Stimulated activated effector memory CD8-positive, alpha-beta T cell treated with anti-CD3 and anti-CD28 coated beads, Interleukin-12 subunit alpha, Interleukin-12 subunit beta, amount 100 ng/mL, for 72 hours (primary cell): ENCODE data around the gene KCNIP4.

Source experiments
- ATAC-seq: fragments of 150-1000 bp; cut with Tn5 transposase; 2 replicates; pipeline ENCODE4 v1.10.0; 2021
- DNase-seq, 2 donors: peaks; one replicate each; pipeline ENCODE4 v3.0.0; 2021 to 2022; ENCODE audit warnings: low spot score in 2 of 2
- H3K27ac Mint-ChIP-seq: one replicate; pipeline ENCODE4 v1.8.0; 2022; ENCODE audit warnings: mild to moderate bottlenecking, mixed read lengths
- H3K36me3 Mint-ChIP-seq: one replicate; pipeline ENCODE4 v1.8.0; 2022; ENCODE audit warnings: mild to moderate bottlenecking, mixed read lengths
- H3K4me1 Mint-ChIP-seq: one replicate; pipeline ENCODE4 v1.8.0; 2022; ENCODE audit warnings: mixed read lengths
- H3K4me3 Mint-ChIP-seq: one replicate; pipeline ENCODE4 v1.8.0; 2022; ENCODE audit warnings: mild to moderate bottlenecking, mixed read lengths
- H3K9me3 Mint-ChIP-seq: one replicate; pipeline ENCODE4 v1.8.0; 2022; ENCODE audit warnings: mixed read lengths

Gene KCNIP4

DNA sequence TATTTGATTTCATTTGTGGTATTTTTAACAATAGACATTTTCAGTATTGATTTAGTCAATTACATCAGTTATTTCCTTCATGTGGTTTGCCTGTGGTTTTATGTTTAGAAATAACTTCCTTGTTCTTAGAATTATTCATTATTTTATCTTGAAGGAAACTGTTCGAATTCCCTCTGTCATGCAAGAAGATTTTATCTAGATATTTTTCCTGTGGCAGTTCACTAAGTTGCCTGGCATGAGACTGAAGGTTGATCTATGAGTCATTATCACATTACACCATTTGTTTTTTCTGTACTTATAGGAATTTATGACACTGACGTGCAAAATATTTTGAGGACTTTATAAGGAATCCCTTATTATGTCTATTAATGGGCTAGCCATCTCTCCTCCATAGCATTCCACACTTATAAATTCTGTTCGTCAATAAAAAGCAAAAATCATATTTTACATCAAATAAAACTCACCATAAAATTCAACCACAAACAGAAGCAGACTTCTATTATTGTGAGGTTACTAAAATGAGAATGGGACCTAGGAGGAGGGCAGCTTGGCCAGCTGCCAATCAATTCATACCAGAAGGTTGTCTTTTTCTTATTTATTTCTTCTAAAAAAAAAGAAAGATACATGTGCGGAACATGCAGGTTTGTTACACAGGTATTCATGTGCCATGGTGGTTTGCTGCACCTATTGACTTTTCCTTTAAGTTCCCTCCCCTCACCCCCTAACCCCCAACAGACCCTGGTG, 179.0 kb downstream of the KCNIP4 start:
- Mint-ChIP-seq H3K4me1 (peaks cover 5% of the 10 kb centered on the region), H3K27ac (no peak overlapping the region), H3K9me3 (peaks cover 6% of the 10 kb centered on the region), H3K4me3 (no peak overlapping the region), H3K36me3 (no peaks in the 10 kb centered on the region)
- DNase-seq (no peak), ATAC-seq (no peak)

DNA sequence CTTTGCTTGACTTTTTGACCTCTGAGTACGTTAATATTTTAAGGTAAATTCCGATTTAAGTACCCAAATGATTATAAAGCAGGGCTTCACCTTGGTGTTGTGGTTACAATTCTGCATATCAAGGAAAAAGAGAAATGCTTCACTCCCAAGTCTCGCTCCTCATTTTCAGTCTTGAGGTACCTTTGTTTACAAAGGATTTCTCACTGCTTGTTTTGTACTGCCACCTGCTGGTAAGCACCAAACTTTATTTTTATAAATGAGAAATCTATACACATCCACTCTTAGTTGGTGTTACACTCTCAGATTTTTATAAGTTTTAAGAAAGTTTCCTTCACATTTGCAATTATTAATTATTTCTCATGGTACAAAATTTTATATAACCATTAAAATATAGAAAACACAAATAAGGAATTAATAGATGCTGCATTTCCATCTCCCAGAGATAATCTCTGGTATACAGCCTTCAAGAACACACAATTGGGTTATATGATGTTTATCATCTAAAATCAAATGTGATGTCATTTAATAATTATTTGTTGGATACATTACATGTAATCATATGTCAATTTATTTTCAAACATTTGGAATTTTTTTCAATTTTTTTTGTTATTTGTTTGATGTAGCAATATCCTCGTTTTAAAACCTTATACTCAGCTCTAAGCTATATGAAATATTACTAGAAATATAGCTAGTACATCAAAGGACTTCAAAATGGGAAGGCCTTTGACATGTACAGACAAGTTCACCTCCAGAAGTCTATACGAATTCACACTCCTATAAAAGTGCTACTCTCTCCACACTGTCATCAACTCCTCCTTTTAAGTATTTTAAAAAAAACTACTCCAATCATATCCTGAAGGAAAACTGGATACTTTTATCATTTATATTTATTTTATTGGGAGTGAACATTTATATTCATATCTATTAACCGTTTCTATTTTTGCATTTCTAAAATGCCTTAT, 179.9 kb downstream of the KCNIP4 start:
- DNase-seq: no peak
- Mint-ChIP-seq H3K36me3 (no peaks in the 10 kb centered on the region), H3K4me1 (peaks cover 5% of the 10 kb centered on the region), H3K4me3 (no peak overlapping the region), H3K27ac (no peak overlapping the region), H3K9me3 (peaks cover 4% of the 10 kb centered on the region)
- no peak for ATAC-seq

DNA sequence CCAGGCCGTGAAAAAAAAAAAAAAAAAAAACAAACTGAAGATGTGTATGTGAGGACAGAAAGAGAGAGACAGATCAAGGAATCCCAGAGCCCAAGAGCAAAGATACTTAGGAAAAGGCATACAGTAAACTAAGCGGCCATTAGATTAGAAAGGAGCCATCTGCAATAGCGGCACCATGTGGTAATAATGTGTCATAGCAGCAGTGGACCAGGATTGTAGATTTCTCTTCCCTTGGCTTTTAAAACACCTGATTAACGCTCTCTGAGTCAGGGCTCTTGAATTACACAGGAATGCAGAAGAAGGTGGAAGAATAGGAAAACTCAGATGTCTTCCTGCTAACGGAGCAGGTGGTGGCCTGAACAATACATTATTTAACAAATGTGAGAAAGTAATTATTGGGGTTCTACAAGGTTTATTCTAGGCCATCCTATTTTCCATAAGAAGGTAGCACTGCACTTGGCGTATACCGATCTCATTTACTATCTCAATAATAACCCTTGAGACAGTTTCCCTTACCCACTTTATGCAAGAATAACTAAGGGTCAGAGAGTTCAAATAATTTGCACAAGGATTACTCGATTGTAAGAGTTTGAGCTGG, 182.7 kb downstream of the KCNIP4 start:
- Mint-ChIP-seq H3K4me1 (peaks cover 5% of the 10 kb centered on the region), H3K9me3 (no peaks in the 10 kb centered on the region), H3K27ac (no peak overlapping the region), H3K4me3 (no peak overlapping the region), H3K36me3 (no peaks in the 10 kb centered on the region)
- ATAC-seq (no peak), DNase-seq (no peak)

GRCh38 chr4:21763855-21764254, 184.7 kb downstream of the KCNIP4 start:
- H3K9me3 Mint-ChIP-seq: no peaks in the 10 kb centered on the region
- peaks cover 5% of the 10 kb centered on the region for H3K4me1 Mint-ChIP-seq
- H3K4me3 Mint-ChIP-seq: no peak overlapping the region
- ATAC-seq (no peak), DNase-seq (no peak)
- H3K36me3 Mint-ChIP-seq: no peaks in the 10 kb centered on the region
- no peak overlapping the region for H3K27ac Mint-ChIP-seq

- H3K9me3 Mint-ChIP-seq: no peaks in the 10 kb centered on the region
- H3K27ac Mint-ChIP-seq: no peak overlapping the region
- H3K36me3 Mint-ChIP-seq: no peaks in the 10 kb centered on the region
- H3K4me3 Mint-ChIP-seq: no peak overlapping the region
- ATAC-seq: no peak
- DNase-seq: no peak
- H3K4me1 Mint-ChIP-seq: no peaks in the 10 kb centered on the region
These were observed 191.3 kb downstream of the KCNIP4 start for GRCh38 chr4:21757248-21757647.

DNA sequence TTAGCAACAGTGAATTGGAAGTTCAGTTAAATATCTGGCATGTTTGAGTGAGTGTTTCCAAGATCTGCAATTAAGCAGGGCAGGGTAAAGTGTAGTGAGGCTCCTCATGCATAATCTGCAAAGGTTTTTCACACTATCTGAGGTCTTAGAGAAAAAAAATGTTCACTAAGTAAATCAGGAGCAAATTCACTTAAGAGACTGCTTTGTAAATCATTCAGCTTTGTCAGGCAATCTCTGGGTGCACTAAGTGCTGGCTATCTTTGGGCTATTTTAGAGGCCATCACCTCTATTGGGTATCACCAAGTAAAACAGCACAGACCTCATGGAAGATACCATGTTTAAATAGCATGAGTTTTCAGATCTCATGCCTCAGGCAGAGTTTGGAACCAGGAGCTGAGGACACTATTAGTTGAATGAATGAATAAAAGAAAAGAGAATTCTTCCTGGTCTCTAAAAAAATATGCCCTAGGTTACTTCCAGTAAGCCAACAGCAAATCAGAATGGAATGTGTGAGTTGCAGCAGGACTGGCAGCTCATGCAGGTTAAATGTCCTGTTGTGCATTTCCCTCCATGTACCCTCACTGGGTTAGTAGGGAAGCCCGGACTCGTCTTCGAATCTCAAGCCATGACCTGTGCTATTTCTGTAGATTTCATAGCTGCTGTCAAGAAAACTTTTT, 195.3 kb downstream of the KCNIP4 start:
- Mint-ChIP-seq H3K4me3 (no peak overlapping the region), H3K9me3 (peaks cover 4% of the 10 kb centered on the region), H3K27ac (no peak overlapping the region), H3K36me3 (no peaks in the 10 kb centered on the region), H3K4me1 (no peaks in the 10 kb centered on the region)
- ATAC-seq: no peak
- DNase-seq: no peak

GRCh38 chr4:21752616-21753015, 196.0 kb downstream of the KCNIP4 start:
- peaks cover 4% of the 10 kb centered on the region for H3K9me3 Mint-ChIP-seq
- no peak for ATAC-seq

DNA sequence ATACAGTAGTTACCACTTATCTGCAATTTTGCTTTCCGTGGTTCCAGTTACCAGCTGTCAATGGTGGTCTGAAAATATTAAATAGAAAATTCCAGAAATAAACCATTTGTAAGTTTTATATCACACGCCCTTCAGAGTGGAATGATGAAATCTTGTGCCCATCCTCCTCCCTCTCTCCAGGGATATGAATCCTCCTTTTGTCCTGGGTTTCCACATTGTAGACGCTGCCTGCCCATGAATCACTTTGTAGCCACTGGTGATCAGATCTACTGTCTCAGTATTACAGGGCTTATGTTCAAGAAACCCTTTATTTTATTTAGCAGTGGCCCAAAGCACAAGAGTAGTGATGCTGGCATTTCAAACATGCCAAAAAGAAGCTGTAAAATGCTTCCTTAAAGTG, 198.6 kb downstream of the KCNIP4 start:
- no peaks in the 10 kb centered on the region for H3K36me3 Mint-ChIP-seq
- no peak overlapping the region for H3K4me3 Mint-ChIP-seq
- ATAC-seq: no peak
- H3K27ac Mint-ChIP-seq: no peak overlapping the region
- H3K4me1 Mint-ChIP-seq: no peaks in the 10 kb centered on the region
- peaks cover 4% of the 10 kb centered on the region for H3K9me3 Mint-ChIP-seq
- no peak for DNase-seq

More at GRCh38 chr4:21752616-21753015, 196.0 kb downstream of the KCNIP4 start:
- H3K4me3 Mint-ChIP-seq: no peak overlapping the region
- H3K4me1 Mint-ChIP-seq: no peaks in the 10 kb centered on the region
- no peak overlapping the region for H3K27ac Mint-ChIP-seq
- DNase-seq: no peak
- H3K36me3 Mint-ChIP-seq: no peaks in the 10 kb centered on the region

DNA sequence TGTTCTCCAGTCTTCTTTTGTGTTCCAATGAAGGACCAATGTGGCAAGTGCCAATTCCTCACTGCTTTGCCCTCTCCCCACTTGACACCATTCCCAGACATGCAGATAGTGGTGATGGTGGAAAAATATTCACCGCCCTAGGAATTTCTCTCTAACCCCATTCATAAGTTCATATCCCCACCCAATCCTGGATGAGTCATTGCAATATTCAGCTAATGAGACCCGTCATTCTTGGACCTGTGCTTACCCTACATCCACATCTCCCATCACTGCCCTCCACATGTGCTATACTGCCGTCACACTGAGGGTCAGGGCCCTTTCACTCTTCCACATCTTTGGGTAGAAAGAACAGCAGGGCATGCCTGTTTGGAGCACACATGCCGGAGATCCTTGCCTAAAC, 199.2 kb downstream of the KCNIP4 start:
- Mint-ChIP-seq H3K27ac (no peak overlapping the region), H3K4me3 (no peak overlapping the region), H3K9me3 (peaks cover 4% of the 10 kb centered on the region), H3K4me1 (no peaks in the 10 kb centered on the region), H3K36me3 (no peaks in the 10 kb centered on the region)
- DNase-seq: no peak
- no peak for ATAC-seq

- ATAC-seq (no peak), DNase-seq (no peak)
- no peaks in the 10 kb centered on the region for H3K4me1 Mint-ChIP-seq
- H3K4me3 Mint-ChIP-seq: no peak overlapping the region
- H3K36me3 Mint-ChIP-seq: no peaks in the 10 kb centered on the region
- peaks cover 4% of the 10 kb centered on the region for H3K9me3 Mint-ChIP-seq
- H3K27ac Mint-ChIP-seq: no peak overlapping the region
These were observed 204.5 kb downstream of the KCNIP4 start for GRCh38 chr4:21744046-21744445.

DNA sequence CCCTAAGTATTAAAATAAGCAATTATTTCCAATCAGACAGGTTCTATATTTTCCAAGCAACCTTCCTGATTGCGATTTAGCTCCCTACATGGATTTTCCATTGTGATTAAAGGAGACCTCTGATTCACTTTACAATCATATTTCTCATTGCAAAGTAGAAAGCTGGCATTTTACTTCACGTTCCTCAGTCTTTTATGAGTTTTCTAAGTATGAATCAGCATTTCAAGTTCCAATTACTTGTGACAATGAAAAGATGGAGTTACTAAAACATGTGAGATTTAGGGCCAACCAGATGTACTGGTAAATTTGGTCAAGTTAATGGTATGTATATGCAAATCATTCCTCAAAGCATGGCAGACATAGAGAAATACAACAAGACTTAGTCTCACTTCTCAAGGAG, 206.2 kb downstream of the KCNIP4 start:
- DNase-seq (no peak), ATAC-seq (no peak)
- no peak overlapping the region for H3K4me3 Mint-ChIP-seq
- no peaks in the 10 kb centered on the region for H3K4me1 Mint-ChIP-seq
- no peaks in the 10 kb centered on the region for H3K36me3 Mint-ChIP-seq
- H3K9me3 Mint-ChIP-seq: peaks cover 4% of the 10 kb centered on the region
- no peak overlapping the region for H3K27ac Mint-ChIP-seq

DNA sequence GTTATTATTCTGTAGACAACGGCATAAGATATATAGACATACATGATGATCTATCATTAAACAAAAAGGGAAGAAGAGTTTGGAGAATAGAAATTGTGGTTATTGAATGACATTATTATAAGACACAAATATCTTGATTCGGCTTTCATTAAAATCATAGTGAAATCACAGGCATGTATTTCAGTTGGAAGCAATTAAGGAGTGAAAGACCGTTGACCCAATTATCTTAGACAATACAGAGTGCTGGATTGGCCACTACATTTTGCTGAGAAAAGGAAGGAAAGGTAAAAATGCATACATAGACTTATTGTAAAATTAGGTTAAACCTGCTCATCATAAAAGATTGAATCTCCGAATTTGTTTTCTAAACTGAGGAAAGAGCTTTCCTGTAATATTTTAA, 209.8 kb downstream of the KCNIP4 start:
- ATAC-seq (no peak), DNase-seq (no peak)
- Mint-ChIP-seq H3K36me3 (no peaks in the 10 kb centered on the region), H3K4me3 (no peak overlapping the region), H3K27ac (no peak overlapping the region), H3K9me3 (peaks cover 7% of the 10 kb centered on the region), H3K4me1 (no peaks in the 10 kb centered on the region)

GRCh38 chr4:21735866-21736265, 212.7 kb downstream of the KCNIP4 start:
- Mint-ChIP-seq H3K4me1 (no peaks in the 10 kb centered on the region), H3K4me3 (no peak overlapping the region), H3K9me3 (peaks cover 3% of the 10 kb centered on the region), H3K27ac (no peak overlapping the region), H3K36me3 (no peaks in the 10 kb centered on the region)
- ATAC-seq (no peak), DNase-seq (no peak)

- Mint-ChIP-seq H3K9me3 (peaks cover 3% of the 10 kb centered on the region), H3K27ac (no peak overlapping the region), H3K4me1 (no peaks in the 10 kb centered on the region), H3K36me3 (no peaks in the 10 kb centered on the region), H3K4me3 (no peak overlapping the region)
- DNase-seq: no peak
- ATAC-seq: no peak
These were observed 214.5 kb downstream of the KCNIP4 start for GRCh38 chr4:21733894-21734630.

DNA sequence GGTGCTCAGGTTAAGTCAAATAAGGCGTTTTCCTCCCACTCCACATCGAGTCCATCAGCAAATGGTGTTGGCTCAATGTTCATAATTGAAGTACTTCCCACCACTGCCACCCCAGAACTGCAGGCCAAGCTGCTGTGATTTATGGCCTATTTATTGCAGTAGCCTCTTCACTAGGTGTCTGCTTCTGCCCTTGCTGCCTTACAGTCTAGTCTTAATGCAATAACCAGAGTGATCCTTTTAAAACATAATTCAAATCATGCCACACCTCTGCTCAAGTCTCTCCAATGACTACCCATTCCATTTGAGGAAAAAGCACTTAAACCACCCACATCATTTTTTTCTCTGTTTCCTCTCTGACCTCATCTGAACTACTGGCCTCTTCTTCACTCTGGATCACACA, 220.3 kb downstream of the KCNIP4 start:
- H3K9me3 Mint-ChIP-seq: peaks cover 7% of the 10 kb centered on the region
- ATAC-seq (no peak), DNase-seq (no peak)
- no peaks in the 10 kb centered on the region for H3K36me3 Mint-ChIP-seq
- H3K4me1 Mint-ChIP-seq: no peaks in the 10 kb centered on the region
- H3K4me3 Mint-ChIP-seq: no peak overlapping the region
- H3K27ac Mint-ChIP-seq: no peak overlapping the region
